Renal cortex interstitium (tissue), 11 donors: Measurements from ENCODE around the gene SMURF2. TPM values are rescaled to one million over a fixed set of nuclear protein-coding genes. Genes with fewer than 3 reads are reported as not detected.

Source experiments
- DNase-seq, 11 donors: peaks; one replicate each; pipeline ENCODE4 v3.0.0-alpha.2; 2013; ENCODE audit warnings: low read depth in 9 of 11, low spot score in 4 of 11; ENCODE audit errors: extremely low read depth in 1 of 11
- polyA plus RNA-seq, 3 donors: library from polyadenylated mRNA; unstranded; fragments of 120-200 nt; gene quantifications; one replicate each; pipeline ENCODE4 v1.2.1, GENCODE V29; 2013; ENCODE audit not compliant: insufficient read length in 3 of 3

Gene SMURF2
- polyA plus RNA-seq, 3 donors = 32.2 to 37.2 (median 32.7) TPM

- no peak for DNase-seq
These were observed 163.6 kb downstream of the SMURF2 start for GRCh38 chr17:64498308-64499203.

- no peak for DNase-seq
These were observed 164.5 kb downstream of the SMURF2 start for GRCh38 chr17:64497565-64498035.

GRCh38 chr17:64496786-64497564, 165.1 kb downstream of the SMURF2 start, which contains the start of gene POLG2:
POLG2 (minus strand) TSS chr17:64497054; CDS start chr17:64496968, 86 bp downstream.
- peak; percentile 73 to 90 (median 85) for DNase-seq

- DNase-seq = peak in 1 of 11 donors; percentile 13
These were observed 165.7 kb downstream of the SMURF2 start for GRCh38 chr17:64496348-64496785.

Other genes with a start within 250 kb of the SMURF2 start
- 1 to 10 TPM; 2.9 to 3.0 (median 2.9) TPM for gene MILR1, start 213.2 kb downstream of the SMURF2 start, polyA plus RNA-seq
- 10 to 100 TPM; 26.8 to 51.5 (median 31.7) TPM for gene POLG2, start 165.3 kb downstream of the SMURF2 start, polyA plus RNA-seq
- gene DDX5, start 156.0 kb downstream of the SMURF2 start, polyA plus RNA-seq = 100 to 1,000 TPM; 753 to 939 (median 768) TPM
- 100 to 1,000 TPM in 2 of 3 donors, 10 to 100 TPM in 1; 91.7 to 181 (median 109) TPM for gene CEP95, start 155.3 kb downstream of the SMURF2 start, polyA plus RNA-seq